Naive thymus-derived CD4-positive, alpha-beta T cell (primary cell): ENCODE measurements around the gene GUCA2B. TPM values are rescaled to one million over a fixed set of nuclear protein-coding genes. Genes with fewer than 3 reads are reported as not detected.

Source experiments
- ATAC-seq: fragments of 150-1000 bp; cut with Tn5 transposase; 2 replicates; pipeline ENCODE4 v1.10.0; 2021; ENCODE audit warnings: mild to moderate bottlenecking, moderate library complexity
- CTCF ChIA-PET: fragments of 350-600 bp; sonication (Branson Sonifier 250); formaldehyde crosslinking; loops from one replicate; lab custom pipeline; 2021; ENCODE audit warnings: antibody characterized with exemption; lab: Charles Lee
- POLR2A ChIA-PET: fragments of 350-600 bp; sonication (Branson Sonifier 250); formaldehyde crosslinking; loops from one replicate; lab custom pipeline; 2021; ENCODE audit warnings: antibody characterized with exemption, inconsistent platforms; lab: Charles Lee
- DNase-seq, 9 donors: peaks; one replicate each; pipeline versions ENCODE4 v3.0.0 to v3.0.0-alpha.2; 2020 to 2022; ENCODE audit warnings: mixed read lengths in 1 of 9
- H3K27ac ChIP-seq: one replicate; pipeline ENCODE4 v1.7.0; 2013; ENCODE audit warnings: mild to moderate bottlenecking, low read depth, low read length, moderate library complexity
- H3K27me3 ChIP-seq, 2 donors: one replicate each; pipeline ENCODE4 v1.7.0; 2013; ENCODE audit warnings: low read length in 2 of 2, mild to moderate bottlenecking in 2 of 2, moderate library complexity in 2 of 2; ENCODE audit not compliant: control insufficient read depth in 2 of 2, insufficient read depth in 2 of 2
- H3K36me3 ChIP-seq, 3 experiments: 1 replicate in 2 of 3; 2 replicates in 1 of 3; pipeline ENCODE4 v1.7.0; 2013; ENCODE audit warnings: low read length in 3 of 3, mild to moderate bottlenecking in 3 of 3, moderate library complexity in 1 of 3; ENCODE audit not compliant: insufficient read depth in 3 of 3, control insufficient read depth in 2 of 3
- H3K4me1 ChIP-seq, 2 donors: one replicate each; pipeline ENCODE4 v1.7.0; 2013; ENCODE audit warnings: low read length in 2 of 2, mild to moderate bottlenecking in 2 of 2, moderate library complexity in 1 of 2; ENCODE audit not compliant: control insufficient read depth in 2 of 2, insufficient read depth in 2 of 2
- H3K4me3 ChIP-seq: 2 replicates; pipeline ENCODE4 v1.7.0; 2013; ENCODE audit warnings: mild to moderate bottlenecking, low read length
- H3K9me3 ChIP-seq, 3 experiments: 1 replicate in 2 of 3; 2 replicates in 1 of 3; pipeline ENCODE4 v1.7.0; 2013; ENCODE audit warnings: low read length in 3 of 3; ENCODE audit not compliant: control insufficient read depth in 2 of 3
- H3K27ac Mint-ChIP-seq, 9 donors: one replicate each; pipeline ENCODE4 v1.8.0; 2020 to 2022; ENCODE audit warnings: mixed read lengths in 9 of 9, mild to moderate bottlenecking in 8 of 9, moderate library complexity in 5 of 9, inconsistent platforms in 2 of 9
- H3K27me3 Mint-ChIP-seq, 5 donors: one replicate each; pipeline ENCODE4 v1.8.0; 2021 to 2022; ENCODE audit warnings: mixed read lengths in 5 of 5, mild to moderate bottlenecking in 1 of 5
- H3K36me3 Mint-ChIP-seq, 5 donors: one replicate each; pipeline ENCODE4 v1.8.0; 2020 to 2022; ENCODE audit warnings: mixed read lengths in 5 of 5, mild to moderate bottlenecking in 3 of 5, inconsistent platforms in 1 of 5
- H3K4me1 Mint-ChIP-seq, 7 donors: one replicate each; pipeline ENCODE4 v1.8.0; 2020 to 2022; ENCODE audit warnings: mixed read lengths in 7 of 7, mild to moderate bottlenecking in 3 of 7, inconsistent platforms in 1 of 7
- H3K4me3 Mint-ChIP-seq, 10 donors: one replicate each; pipeline ENCODE4 v1.8.0; 2020 to 2022; ENCODE audit warnings: mild to moderate bottlenecking in 10 of 10, mixed read lengths in 10 of 10, moderate library complexity in 6 of 10, inconsistent platforms in 2 of 10
- H3K9me3 Mint-ChIP-seq, 11 donors: one replicate each; pipeline ENCODE4 v1.8.0; 2020 to 2022; ENCODE audit warnings: mixed read lengths in 11 of 11, mild to moderate bottlenecking in 4 of 11, inconsistent platforms in 1 of 11, moderate library complexity in 1 of 11
- intact Hi-C, 2 donors: fragments of 100-400 bp; cut with micrococcal nuclease; formaldehyde crosslinking; loops; one replicate each; pipeline ENCODE4 v1.15.1; 2023
- polyA plus RNA-seq, 2 donors: library from polyadenylated mRNA; unstranded; fragments of 300-500 nt; fragmentation: Illumina TruSeq; gene quantifications; one replicate each; pipeline ENCODE4 v1.2.3, GENCODE V29; 2021
- total RNA-seq, 6 experiments: library from RNA in 5 of 6; stranded (reverse) in 5 of 6; gene quantifications; 1 replicate in 5 of 6; 2 replicates in 1 of 6; pipeline ENCODE4 v1.2.3 and lab custom pipeline; 2021 to 2026

The GUCA2B gene
- total and polyA plus RNA-seq, 7 experiments from 2014 or later = not detected

- Histone ChIP-seq H3K36me3 (no peaks in the 10 kb centered on the region), H3K4me1 (no peaks in the 10 kb centered on the region), H3K27me3 (peaks cover 0 to 6% of the 10 kb centered on the region in 2 donors), H3K9me3 (no peaks in the 10 kb centered on the region), H3K27ac (no peak overlapping the region), H3K4me3 (no peak overlapping the region)
- intact Hi-C loops = loop anchor here in 1 of 2 donors (10.0 kb wide), 1 partner anchor 567 kb away; no protein-coding TSS in a partner anchor
- Mint-ChIP-seq H3K27ac (no peak overlapping the region), H3K4me1 (peaks cover 0 to 7% (median 5%) of the 10 kb centered on the region in 7 donors), H3K27me3 (peaks cover 0 to 6% (median 5%) of the 10 kb centered on the region in 5 donors), H3K36me3 (no peaks in the 10 kb centered on the region), H3K9me3 (no peaks in the 10 kb centered on the region), H3K4me3 (no peak overlapping the region)
- CTCF ChIA-PET = no interaction called here
- ATAC-seq = no peak
- POLR2A ChIA-PET = no interaction called here
- DNase-seq = no peak
Observed at GRCh38 chr1:42141978-42142377, 11.2 kb upstream of the GUCA2B start.

GRCh38 chr1:42142894-42143675 is 10.1 kb upstream of the GUCA2B start:
- Mint-ChIP-seq H3K4me1 (peaks cover 0 to 7% (median 5%) of the 10 kb centered on the region in 7 donors), H3K9me3 (no peaks in the 10 kb centered on the region), H3K27ac (no peak overlapping the region), H3K4me3 (no peak overlapping the region), H3K27me3 (peaks cover 0 to 6% (median 4%) of the 10 kb centered on the region in 5 donors), H3K36me3 (no peaks in the 10 kb centered on the region)
- intact Hi-C loops = loop anchor here in 1 of 2 donors (10.0 kb wide), 1 partner anchor 568 kb away; no protein-coding TSS in a partner anchor
- DNase-seq (no peak), ATAC-seq (no peak)
- Histone ChIP-seq H3K9me3 (no peaks in the 10 kb centered on the region), H3K27ac (no peak overlapping the region), H3K27me3 (peaks cover 0 to 6% of the 10 kb centered on the region in 2 donors), H3K4me1 (no peaks in the 10 kb centered on the region), H3K4me3 (no peak overlapping the region), H3K36me3 (no peaks in the 10 kb centered on the region)
- POLR2A ChIA-PET = no interaction called here
- CTCF ChIA-PET = no interaction called here

DNA sequence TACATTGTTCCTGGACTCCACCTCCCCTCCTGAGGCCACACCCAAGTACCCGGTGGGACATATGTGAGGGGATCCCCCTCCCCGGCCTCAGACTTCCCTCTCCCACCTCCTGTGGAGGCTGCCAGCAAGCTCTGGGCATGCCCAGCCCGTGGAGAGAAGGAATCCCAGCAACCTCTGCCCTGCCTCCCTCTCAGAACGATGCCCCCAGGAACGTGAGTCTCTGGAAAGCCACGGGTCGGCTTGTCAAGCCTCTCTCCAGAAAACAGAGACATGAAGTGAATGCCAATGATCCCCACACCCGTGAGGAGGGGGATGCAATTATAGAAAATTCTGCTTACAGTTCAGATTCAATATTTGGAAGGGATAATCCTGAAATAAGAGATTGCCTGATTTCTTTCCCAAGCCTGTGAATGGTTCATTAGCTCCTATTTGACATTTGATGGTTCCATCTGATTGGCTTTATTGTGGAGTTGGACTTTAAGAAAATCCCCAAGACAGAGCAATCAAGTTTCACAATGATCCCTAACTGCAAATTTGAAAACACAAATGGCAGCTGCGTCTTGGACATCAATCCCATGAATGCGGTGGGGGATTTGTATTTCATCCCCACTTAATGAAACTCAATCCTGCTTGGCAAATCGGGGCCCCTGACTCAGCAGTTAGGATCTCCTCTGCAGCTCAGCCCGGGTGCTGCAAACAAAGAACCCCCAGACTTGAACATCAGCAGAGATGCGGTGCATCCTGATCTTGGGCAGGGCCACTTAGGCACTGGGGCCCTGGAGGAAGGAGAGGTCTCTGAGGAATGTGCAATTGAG is 9.1 kb upstream of the GUCA2B start:
- no peak for ATAC-seq
- no peaks in the 10 kb centered on the region for H3K4me1 ChIP-seq
- ChIA-PET CTCF (interaction anchor here (0.6 kb wide), 1 partner anchor 930 kb away, joined by 3 read pairs; no protein-coding TSS in a partner anchor), POLR2A (no interaction called here)
- H3K27me3 ChIP-seq = peaks cover 0 to 6% of the 10 kb centered on the region in 2 donors
- intact Hi-C loops = loop anchor here in 1 of 2 donors (10.0 kb wide), 1 partner anchor 569 kb away; no protein-coding TSS in a partner anchor
- Mint-ChIP-seq H3K4me1 (peaks cover 0 to 7% (median 5%) of the 10 kb centered on the region in 7 donors), H3K4me3 (no peak overlapping the region), H3K27ac (no peak overlapping the region), H3K27me3 (peaks cover 0 to 6% (median 4%) of the 10 kb centered on the region in 5 donors), H3K36me3 (no peaks in the 10 kb centered on the region), H3K9me3 (no peaks in the 10 kb centered on the region)
- H3K4me3 ChIP-seq = no peak overlapping the region
- H3K36me3 ChIP-seq = no peaks in the 10 kb centered on the region
- no peak overlapping the region for H3K27ac ChIP-seq
- no peak for DNase-seq
- no peaks in the 10 kb centered on the region for H3K9me3 ChIP-seq

DNA sequence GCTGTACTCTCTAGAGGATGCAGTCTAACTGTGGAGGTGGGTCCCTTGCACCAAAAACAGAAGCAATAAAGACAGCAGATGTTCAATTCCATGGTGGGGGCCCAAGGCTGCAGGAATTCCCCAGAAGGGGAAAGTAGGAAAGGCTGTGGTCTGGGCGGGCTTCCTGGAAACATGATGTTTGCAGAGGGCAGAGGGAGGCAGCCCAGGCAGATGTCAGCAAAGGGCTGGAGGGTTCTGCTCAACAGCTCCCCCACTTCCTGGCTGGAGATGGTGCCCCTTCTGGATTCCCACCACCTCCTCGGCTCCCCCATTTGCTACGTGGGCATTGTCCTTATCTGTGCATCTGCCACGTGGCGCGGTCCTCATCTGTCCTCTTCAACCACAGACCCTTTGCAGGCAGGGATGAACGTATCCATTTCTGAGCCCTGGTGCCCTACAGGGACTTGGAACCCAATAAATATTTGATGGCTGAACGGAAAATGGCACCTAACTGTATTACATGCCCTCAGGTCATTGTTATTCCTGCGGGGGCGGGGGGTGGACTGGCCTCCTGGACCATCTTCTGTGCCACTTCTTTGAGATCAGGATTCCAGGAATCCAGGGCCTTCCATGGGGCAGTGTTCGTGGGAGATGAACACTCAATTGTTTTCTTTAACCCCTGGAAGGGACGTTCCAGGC is 8.4 kb upstream of the GUCA2B start:
- H3K9me3 ChIP-seq = no peaks in the 10 kb centered on the region
- CTCF ChIA-PET = no interaction called here
- Mint-ChIP-seq H3K4me1 (peaks cover 0 to 7% (median 5%) of the 10 kb centered on the region in 7 donors), H3K9me3 (no peaks in the 10 kb centered on the region), H3K36me3 (no peaks in the 10 kb centered on the region), H3K27ac (no peak overlapping the region), H3K27me3 (peaks cover 0 to 5% (median 3%) of the 10 kb centered on the region in 5 donors), H3K4me3 (no peak overlapping the region)
- no peaks in the 10 kb centered on the region for H3K36me3 ChIP-seq
- H3K27ac ChIP-seq = no peak overlapping the region
- no peak overlapping the region for H3K4me3 ChIP-seq
- POLR2A ChIA-PET = no interaction called here
- ATAC-seq (no peak), DNase-seq (no peak)
- H3K4me1 ChIP-seq = no peaks in the 10 kb centered on the region
- intact Hi-C loops = loop anchor here in 1 of 2 donors (10.0 kb wide), 1 partner anchor 570 kb away; no protein-coding TSS in a partner anchor
- peaks cover 0 to 6% of the 10 kb centered on the region in 2 donors for H3K27me3 ChIP-seq

- intact Hi-C loops = loop anchor here in 1 of 2 donors (10.0 kb wide), 1 partner anchor 571 kb away; no protein-coding TSS in a partner anchor
- DNase-seq (no peak), ATAC-seq (no peak)
- ChIA-PET CTCF (no interaction called here), POLR2A (no interaction called here)
- Mint-ChIP-seq H3K36me3 (no peaks in the 10 kb centered on the region), H3K4me3 (no peak overlapping the region), H3K9me3 (no peaks in the 10 kb centered on the region), H3K27ac (no peak overlapping the region), H3K27me3 (peaks cover 2 to 8% (median 6%) of the 10 kb centered on the region in 5 donors), H3K4me1 (peaks cover 0 to 7% (median 5%) of the 10 kb centered on the region in 7 donors)
- no peaks in the 10 kb centered on the region for H3K9me3 ChIP-seq
- peaks cover 0 to 6% of the 10 kb centered on the region in 2 donors for H3K27me3 ChIP-seq
- H3K36me3 ChIP-seq = no peaks in the 10 kb centered on the region
- no peak overlapping the region for H3K27ac ChIP-seq
- H3K4me1 ChIP-seq = no peaks in the 10 kb centered on the region
- H3K4me3 ChIP-seq = no peak overlapping the region
Observed at GRCh38 chr1:42145389-42145716, 7.9 kb upstream of the GUCA2B start.
